T follicular helper cell (primary cell): ENCODE measurements around the gene APELA.
"Not testable (repeated sequence)": the region's sequence is repeated elsewhere in the genome, so short reads cannot be mapped to it uniquely, and the experiment has no call there.

ENCODE experiments used
- DNase-seq: peaks from one replicate; pipeline ENCODE4 v3.0.0-alpha.2; 2020; ENCODE audit warnings: low read depth

The APELA gene

DNA sequence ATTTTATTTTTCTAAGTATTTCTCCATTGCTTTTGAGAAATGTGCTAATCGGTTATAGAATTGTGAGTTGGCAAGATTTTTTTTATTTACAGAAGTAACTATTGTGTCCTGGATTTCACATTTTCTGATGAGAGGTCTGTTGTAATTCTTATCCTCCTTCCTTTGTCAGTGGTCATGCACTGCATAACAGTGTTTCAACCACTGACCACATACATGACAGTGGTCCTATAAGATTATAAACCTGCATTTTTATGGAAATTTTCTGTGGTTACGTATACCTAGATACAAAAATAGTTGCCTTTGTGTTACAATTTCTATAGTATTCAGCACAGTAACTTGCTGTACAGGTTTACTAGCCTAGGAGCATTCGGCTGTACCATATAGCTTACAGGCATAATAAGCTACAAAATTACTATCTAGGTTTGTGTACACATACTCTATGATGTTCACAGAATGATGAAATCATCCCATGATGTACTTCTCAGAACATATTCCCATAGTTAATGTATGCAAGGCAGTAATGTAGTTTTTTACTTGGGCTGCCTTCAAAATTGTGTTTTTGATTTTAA is 47.8 kb downstream of the APELA start:
- no peak for DNase-seq

DNA sequence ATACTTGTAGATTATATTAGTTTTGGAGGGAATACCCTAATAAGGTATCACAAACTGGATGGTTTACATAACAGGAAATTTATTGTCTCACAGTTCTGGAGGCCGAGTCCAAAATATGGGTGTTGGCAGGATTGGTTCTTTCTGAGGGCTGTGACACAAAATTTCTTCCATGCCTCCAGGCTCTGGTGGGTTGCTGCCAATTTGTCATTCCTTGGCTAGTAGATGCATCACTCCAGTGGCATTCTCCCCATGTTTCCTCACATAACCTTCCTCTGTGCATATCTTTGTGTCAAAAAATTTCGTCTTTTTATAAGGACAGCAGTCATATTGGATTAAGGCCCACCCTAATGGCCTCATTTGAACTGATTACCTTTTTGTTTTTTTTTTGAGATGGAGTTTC is 49.3 kb downstream of the APELA start:
- DNase-seq: no peak

DNA sequence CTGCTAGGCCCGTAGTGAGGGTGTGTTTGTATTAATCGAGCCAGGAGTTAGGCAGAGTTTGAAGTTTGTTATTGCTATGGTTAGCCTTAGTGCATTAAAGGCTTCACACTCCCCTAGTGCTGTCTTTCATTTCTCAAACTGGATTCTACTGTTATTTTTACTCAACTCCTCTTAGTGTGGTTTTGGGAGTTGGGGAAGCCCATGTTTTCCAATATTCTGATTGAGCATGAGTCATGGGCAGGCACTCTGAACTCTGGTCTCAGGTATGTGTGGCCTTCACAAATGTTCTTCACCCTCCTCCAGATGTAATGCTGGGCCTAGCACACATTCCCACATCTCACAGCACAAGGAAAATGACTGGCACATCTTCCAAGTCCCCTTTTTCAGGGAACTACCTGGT is 50.1 kb downstream of the APELA start:
- DNase-seq: not testable (repeated sequence)

DNA sequence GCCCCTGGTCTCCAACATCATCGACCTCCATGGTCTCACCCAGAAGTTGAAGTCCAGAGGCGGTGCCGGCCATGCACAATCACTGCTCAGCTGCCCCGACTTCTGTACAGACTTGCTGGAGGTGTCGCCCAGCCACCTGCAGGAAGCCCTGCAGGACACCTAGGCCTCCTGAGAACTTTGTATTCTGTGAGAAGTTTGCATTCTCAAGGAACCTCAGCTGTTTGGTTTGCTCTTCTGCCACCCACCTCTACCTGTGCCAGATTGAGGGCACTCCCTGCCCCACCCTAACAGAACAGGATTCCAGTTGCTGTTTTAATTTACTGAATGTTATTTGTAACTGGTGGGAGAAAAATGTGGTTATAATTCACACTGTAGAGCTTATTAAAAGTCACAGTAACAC is 53.7 kb downstream of the APELA start:
- no peak for DNase-seq

DNA sequence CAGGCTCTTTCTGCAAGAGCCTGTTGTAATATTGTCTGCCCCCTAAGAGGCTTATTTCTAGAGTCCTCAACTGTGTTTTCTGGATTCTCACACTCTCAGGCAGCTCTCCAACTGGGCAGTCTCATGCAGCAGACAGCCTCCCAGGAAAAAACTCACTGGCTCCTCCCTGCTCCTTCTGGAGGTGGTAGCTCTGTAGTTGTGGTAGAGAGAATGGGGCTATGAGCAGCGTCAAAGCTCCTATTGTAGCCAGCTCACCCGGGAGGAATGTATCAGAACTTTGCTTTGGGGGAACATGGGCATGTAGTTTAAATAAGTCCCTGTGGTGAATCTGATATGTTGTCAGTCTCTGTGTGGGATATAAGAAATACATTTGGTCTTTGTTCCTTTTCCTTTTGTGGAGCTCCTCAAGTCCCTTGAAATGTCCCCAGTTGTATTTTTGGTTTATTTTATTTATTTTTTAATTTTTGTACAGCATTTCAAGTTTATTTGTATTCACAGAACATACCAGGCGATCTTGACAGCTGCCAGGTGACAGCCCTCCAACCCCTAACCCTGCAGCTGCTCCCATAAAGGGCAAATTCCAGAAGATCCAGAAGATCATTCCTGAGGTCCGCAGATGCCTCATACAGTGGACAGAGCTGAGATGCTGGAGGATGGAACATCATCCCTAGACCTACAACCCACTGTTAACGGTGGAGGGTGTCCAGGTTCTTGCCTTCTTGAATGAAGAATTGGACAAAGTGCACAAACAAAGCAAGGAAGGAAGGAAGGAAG is 54.8 kb downstream of the APELA start:
- DNase-seq: no peak

DNA sequence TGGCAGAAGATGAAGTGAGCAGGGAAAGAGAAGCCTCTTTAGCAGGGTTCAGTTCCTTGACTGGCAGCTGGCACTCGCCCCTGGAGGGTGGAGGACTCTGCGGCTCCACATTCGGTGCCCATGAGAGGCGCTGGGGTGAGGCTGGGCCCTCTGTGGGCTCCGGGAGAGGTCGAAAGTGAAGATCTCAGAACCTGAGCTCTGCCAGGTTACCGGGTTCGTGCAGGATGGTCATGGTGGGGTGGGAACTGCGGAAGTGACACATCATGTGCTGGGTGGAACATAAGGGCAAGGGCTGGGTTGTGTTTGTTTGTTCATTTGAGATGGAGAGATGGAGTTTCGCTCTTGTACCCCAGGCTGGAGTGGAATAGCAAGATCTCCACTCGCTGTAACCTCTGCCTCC is 56.3 kb downstream of the APELA start:
- DNase-seq: no peak

DNA sequence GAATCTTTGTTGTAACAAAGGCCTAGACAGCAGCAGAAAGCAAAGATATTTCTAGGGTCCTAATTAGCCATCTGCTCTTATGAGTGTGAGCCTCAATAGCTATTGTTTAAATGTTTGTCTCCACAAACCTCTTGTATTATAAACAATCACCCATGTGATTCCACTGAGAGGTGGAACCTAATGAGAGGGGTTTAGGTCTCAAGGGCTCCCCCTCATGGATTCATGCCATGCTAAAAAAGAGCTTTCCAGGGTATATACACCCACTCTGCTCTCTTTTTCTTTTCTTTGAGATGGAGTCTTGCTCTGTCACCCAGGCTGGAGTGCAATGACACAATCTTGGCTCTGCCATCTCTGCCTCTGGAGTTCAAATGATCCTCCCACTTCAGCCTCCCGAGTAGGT is 58.4 kb downstream of the APELA start:
- DNase-seq: no peak

DNA sequence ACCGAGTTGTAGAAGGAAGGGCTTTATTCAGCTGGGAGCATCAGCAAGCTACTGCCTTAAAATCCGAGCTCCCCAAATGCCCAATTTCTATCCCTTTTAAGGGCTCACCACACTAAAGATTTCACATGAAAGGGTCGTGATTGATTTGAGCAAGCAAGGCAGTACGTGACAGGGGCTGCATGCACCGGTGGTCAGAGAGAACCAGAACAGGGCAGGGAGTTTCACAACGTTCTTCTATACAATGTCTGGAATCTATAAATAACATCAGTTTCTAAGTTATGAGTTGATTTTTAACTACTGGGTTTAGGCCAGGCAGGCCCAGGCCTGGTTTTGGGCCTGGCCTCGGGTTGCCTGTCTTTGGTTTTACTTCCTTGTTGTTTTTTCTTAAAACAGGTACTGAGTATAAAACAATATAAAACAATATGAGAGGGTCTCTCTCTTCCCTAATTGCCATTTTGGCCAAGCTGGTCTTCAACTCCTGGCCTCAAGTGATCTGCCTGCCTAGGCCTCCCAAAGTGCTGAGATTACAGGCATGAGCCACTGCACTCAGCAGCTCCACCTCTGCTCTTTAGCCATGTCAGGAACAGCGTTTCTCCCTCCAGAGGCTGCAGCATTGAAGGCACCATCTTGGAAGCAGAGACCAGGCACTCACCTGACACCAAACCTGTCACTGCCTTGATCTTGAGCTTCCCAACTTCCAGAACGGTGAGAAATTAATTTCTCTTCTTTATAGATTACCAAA is 59.1 kb downstream of the APELA start:
- DNase-seq: not testable (repeated sequence)

DNA sequence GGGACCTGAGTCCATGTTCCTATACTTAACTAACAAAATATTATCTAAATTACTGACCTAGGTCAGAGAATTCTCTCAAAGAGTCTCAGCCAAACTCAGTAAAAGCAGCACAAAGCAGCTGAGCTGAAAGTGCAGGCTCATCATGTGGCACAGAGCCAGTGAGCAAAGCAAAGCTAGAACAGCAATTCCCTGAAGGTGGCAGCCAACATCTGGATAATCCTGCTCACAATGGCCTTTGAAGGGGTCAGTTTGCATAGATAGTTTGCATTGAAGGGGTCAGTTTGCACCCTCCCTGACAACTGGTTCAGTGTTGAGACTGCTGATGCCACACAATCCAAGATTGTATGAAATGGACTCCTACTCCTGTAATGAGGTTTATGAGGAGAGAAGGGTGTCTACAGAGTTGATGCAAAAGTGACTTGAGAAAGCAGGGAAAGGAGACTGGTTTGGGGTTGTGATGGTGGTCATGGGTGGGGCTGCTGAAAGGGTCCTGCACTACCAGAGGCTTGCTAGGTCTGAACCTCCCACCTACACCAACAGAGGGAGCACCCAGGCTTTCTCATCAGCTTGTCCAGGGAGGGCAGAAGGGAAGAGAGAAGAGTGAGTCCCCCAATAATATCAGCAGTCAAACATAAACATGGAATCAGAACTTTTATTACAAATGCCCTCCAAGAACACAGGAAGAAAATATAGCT is 60.7 kb downstream of the APELA start:
- no peak for DNase-seq

DNA sequence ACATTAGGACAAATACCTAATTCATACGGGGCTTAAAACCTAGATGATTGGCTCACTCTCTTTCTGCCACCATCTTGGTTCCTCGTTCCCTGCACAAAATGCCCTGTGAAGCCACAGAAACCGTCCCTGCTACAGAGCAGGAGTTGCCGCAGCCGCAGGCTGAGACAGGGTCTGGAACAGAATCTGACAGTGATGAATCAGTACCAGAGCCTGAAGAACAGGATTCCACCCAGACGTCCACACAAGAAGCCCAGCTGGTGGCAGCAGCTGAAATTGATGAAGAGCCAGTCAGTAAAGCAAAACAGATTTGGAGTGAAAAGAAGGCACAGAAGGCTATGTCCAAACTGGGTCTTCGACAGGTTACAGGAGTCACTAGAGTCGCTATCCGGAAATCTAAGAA is 66.2 kb downstream of the APELA start:
- DNase-seq: no peak

DNA sequence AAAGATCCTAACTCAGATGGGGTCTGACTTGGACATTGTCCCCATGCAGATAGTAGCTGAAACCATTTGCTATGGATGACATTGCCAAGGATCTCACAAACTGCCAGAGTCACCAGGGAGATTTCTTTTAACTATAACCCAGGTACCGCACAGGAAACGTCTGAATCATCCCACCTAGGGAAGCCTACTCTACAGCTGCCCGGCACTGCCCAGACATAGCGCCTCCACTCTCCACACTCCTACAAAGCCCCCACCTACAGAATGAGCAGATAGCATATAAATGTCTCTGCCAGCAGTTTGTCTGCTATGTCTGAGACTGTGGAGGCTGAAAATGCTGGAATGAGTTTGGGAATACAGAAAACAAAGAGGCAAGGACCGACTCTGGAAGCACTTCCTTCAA is 68.2 kb downstream of the APELA start:
- no peak for DNase-seq

DNA sequence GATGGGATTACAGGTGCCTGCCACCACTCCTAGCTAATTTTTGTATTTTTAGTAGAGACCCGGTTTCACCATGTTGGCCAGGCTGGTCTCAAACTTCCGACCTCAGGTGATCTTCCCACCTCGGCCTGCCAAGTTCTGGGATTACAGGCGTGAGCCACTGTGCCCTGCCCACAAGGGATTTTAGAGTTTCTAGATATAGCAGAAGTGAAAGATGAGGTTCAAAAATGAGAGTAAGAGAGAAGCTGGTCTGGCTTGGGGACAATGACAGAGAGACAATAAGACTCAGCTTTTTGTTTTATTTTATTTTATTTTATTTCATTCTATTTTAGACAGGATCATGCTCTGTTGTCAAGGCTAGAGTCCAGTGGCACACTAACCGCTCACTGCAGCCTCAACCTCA is 69.8 kb downstream of the APELA start:
- DNase-seq: no peak
